NCI-H1105 treated with DMSO at 0.1 percent for 48 hours (cell line): ENCODE results near the gene TMEM139.
"Not testable (repeated sequence)": the region's sequence is repeated elsewhere in the genome, so short reads cannot be mapped to it uniquely, and the experiment has no call there.

ENCODE experiments used
- DNase-seq: peaks from one replicate; lab custom pipeline; 2025; lab: John Stamatoyannopoulos, UW

The TMEM139 gene

DNA sequence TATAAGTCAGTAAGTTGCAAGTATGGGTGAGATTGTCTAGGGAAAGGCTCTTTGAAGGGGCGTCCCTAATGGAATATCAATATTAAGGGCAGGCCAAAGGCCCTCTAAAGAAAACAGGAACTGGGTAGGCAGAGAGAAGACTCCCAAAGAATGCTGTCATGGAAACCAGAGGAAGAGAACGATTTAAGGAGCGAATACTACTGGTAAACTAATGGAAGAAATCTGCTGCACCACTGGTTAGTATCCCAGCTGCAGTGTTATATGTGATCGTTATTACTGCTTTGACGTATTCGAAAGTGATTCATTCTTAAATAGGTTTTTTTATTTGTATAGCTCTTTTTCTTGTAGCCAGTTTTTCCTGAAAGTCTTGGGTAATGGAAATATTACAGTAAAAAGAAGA is 4.7 kb downstream of the TMEM139 start:
- DNase-seq: no peak

DNA sequence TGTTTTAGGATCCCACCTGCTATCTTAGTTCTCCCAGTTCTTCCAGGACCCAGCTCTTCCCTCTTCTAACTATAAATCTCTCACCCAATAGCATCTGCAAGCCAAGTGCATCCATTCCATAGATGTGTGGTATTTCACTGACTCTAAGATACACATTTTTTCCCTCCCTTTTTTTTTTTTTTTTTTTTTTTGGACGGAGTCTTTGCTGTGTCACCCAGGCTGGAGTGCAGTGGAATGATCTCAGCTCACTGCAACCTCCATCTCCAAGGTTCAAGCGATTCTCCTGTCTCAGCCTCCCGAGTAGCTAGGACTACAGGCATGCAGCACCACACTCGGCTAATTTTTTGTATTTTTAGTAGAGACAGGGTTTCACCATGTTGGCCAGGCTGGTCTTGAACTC is 5.1 kb downstream of the TMEM139 start:
- DNase-seq: not testable (repeated sequence)

- DNase-seq: no peak
These were observed 5.5 kb downstream of the TMEM139 start for GRCh38 chr7:143290293-143290692.

DNA sequence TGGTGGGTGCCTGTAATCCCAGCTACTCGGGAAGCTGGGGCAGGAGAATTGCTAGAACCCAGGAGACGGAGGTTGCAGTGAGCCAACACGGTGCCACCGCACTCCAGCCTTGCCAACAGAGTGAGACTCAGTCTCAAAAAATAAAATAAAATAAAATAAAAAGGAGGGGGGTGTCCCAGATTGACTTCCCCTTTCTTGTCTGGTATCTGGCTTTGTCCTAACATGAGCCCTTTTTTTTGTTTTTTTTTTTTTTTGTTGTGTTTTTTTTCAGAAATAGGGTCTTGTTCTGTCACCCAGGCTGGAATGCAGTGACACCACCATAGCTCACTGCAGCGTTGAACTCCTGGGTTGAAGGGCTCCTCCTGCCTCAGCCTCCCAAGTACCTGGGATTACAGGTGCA is 8.1 kb downstream of the TMEM139 start:
- no peak for DNase-seq

DNA sequence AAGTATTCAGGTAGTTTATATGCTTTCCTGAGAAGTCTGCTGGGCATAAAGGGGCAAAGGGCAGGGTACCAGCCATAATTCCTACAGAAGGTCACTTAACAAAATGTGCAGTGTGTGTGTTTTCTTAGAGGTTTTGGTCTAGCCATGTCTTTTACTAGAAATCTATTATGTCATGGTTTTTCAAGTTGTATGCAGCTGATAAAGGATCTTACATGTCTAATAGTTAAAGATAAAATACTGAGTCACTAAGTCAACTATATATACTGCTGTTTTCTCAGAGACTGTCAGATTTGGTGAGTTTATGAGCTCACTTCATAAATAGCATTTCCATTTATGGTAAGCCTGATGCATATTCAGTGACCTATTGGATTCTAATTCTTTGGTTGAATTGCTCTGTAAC is 11.1 kb downstream of the TMEM139 start:
- no peak for DNase-seq

GRCh38 chr7:143296686-143297085 is 11.9 kb downstream of the TMEM139 start:
- DNase-seq: no peak

DNA sequence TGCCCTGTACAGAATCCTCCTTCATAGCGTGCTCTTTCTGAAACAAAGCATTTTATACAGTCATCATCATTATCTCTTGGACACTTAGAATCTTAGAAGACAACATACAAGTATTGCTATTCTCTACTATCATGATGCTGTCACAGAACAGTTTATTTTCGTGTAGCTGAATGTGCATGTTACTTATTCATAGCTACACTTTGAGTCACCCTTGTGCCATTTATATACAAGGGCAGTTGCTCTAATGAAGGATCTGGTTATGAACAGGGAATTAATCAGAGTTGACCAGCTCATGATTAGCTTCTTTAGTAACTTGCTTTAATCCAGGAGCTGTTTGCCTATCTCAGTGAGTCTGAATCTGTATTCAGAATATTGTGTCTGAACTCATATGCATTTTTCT is 14.6 kb downstream of the TMEM139 start:
- no peak for DNase-seq

GRCh38 chr7:143299840-143300239 is 15.1 kb downstream of the TMEM139 start:
- DNase-seq: peak; percentile 3

- DNase-seq: no peak
These were observed 16.5 kb downstream of the TMEM139 start for GRCh38 chr7:143300959-143301935.

DNA sequence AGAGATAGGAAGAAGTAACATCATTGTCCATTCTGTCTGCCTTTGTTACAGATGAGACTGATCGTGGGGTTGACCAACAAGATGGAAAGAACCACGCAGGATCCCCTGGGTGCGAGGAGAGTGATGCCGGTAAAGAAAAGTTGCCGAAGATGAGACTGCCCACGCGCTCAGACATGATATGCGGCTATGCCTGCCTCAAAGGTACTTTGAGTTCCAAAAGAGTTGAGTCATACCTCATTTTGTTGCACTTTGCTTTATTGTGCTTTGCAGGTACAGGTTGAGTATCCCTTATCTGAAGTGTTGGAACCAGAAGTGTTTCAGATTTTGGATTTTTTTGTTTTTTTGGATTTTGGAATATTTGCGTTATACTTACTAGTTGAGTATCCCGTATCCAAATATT is 19.0 kb downstream of the TMEM139 start:
- no peak for DNase-seq

GRCh38 chr7:143304938-143305337 is 20.2 kb downstream of the TMEM139 start:
- no peak for DNase-seq

DNA sequence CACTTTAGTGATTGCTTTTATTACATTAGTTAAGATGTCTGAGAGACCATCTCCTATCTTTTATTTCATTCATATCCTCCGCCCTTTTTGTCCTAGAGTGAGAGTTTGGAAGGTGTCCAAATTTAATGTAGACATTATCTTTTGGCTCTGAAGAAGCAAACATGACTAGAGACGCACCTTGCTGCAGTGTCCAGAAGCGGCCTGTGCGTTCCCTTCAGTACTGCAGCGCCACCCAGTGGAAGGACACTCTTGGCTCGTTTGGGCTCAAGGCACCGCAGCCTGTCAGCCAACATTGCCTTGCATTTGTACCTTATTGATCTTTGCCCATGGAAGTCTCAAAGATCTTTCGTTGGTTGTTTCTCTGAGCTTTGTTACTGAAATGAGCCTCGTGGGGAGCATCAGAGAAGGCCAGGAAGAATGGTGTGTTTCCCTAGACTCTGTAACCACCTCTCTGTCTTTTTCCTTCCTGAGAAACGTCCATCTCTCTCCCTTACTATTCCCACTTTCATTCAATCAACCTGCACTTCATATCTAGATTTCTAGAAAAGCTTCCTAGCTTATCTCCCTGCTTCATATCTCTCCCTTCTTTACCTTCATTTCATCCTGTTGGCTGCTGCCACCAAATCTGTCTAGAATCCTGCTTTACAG is 20.8 kb downstream of the TMEM139 start:
- DNase-seq: peak; percentile 4

GRCh38 chr7:143308632-143309031 is 23.9 kb downstream of the TMEM139 start:
- no peak for DNase-seq

- DNase-seq: no peak
These were observed 29.4 kb downstream of the TMEM139 start for GRCh38 chr7:143314127-143314526.

- DNase-seq: no peak
These were observed 31.0 kb downstream of the TMEM139 start, which contains the start of gene CLCN1 for GRCh38 chr7:143315776-143316175. Gene CLCN1 (plus strand): TSS chr7:143316111. CDS start chr7:143316213, 102 bp downstream.

GRCh38 chr7:143316492-143316891 is 31.7 kb downstream of the TMEM139 start:
- DNase-seq: no peak

DNA sequence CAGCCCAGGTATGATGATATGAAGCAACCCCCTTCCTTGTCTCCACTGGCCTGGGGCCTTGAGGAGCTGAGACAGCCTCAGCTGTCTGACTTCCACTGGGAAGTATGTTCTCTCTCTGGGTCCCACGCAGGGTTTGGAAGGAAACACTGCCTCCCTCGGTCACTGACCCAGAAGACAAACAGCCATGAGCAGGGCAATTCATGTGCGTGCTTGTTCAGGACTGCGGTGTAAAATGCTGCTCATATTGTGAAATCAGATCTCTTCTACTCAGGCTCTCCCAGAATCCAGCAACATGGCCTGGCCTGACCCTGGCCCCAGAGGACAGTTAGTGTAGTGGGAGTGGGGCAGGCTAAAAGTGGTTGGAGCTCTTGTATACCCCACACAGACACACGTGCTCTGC is 33.9 kb downstream of the TMEM139 start:
- DNase-seq: no peak

DNA sequence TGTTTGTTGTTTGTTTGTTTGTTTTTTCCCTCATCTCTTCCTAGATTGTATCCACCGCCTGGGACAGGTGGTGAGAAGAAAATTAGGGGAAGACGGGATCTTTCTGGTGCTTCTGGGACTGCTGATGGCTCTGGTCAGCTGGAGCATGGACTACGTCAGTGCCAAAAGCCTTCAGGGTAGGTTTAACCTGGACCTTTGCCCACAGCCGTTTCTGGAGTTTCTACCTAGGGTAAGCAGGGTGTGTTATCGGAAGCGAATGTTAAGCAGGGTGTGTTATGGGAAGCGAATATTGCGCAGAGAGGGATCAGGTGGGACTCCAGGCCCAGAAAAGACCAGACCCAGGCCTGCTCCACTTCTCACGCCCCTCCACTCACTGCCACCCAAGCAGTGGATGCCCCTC is 35.9 kb downstream of the TMEM139 start:
- DNase-seq: no peak

DNA sequence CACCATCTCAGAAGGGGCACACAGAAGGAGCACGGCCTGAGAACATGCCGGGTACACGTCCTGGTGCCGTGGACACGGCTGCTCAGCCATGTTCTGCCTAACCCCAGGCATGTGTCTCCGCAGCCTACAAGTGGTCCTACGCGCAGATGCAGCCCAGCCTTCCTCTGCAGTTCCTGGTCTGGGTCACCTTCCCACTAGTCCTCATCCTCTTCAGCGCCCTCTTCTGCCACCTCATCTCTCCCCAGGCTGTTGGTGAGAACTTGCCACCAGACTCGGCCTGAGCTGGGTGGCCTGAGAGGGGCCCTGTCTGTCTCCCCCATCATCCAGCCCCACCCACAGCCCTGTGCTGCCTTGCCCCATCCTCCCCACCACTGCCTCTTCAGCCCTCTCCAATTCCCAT is 36.5 kb downstream of the TMEM139 start:
- DNase-seq: no peak

DNA sequence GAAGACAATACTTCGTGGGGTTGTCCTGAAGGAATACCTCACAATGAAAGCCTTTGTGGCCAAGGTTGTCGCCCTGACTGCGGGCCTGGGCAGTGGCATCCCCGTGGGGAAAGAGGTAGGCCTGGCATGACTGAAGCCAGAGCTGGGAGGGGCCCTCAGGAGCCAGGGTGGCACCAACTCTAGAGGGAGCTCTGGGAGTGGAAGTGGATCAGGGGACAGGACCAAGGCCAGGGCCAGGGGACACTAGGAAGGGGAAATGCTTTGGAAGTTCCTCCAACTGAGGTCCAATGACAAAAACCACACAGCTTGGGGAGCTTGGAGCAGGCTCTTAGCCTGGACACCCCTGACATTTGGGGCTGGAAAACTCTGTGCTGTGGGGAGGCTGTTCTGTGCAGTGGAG is 37.0 kb downstream of the TMEM139 start:
- DNase-seq: no peak

GRCh38 chr7:143322760-143323633 is 38.2 kb downstream of the TMEM139 start:
- DNase-seq: no peak

DNA sequence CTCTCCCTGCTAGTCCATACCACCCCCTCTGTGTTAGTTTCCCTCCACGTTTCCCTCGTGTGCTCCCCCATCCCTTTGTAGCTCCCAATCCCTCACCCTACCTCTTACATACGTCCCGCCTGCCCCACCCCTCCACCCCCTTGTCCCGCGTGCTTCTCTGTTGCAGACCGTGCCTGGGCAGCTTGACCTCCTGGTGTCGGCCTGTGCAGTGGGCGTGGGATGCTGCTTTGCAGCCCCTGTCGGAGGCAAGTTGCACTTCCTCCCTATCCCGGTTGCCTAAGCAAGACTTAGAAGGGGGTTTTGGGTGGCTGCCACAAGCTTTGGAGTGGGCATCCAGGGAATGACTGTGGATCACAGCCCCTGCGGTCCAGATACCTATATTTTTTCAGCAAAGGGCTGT is 38.9 kb downstream of the TMEM139 start:
- no peak for DNase-seq
